Rectal smooth muscle tissue (tissue), 1 donor: Measurements from ENCODE around the gene ENTHD1.

Experiments used
- H3K27ac ChIP-seq: one replicate; pipeline ENCODE4 v1.7.0; 2013; ENCODE audit warnings: low read depth, low read length, inconsistent platforms
- H3K27me3 ChIP-seq: one replicate; pipeline ENCODE4 v1.7.0; 2013; ENCODE audit warnings: low read length; ENCODE audit not compliant: control insufficient read depth, insufficient read depth
- H3K36me3 ChIP-seq: one replicate; pipeline ENCODE4 v1.7.0; 2013; ENCODE audit warnings: low read length; ENCODE audit not compliant: control insufficient read depth, insufficient read depth
- H3K4me1 ChIP-seq: one replicate; pipeline ENCODE4 v1.7.0; 2013; ENCODE audit warnings: low read length; ENCODE audit not compliant: control insufficient read depth, insufficient read depth
- H3K4me3 ChIP-seq: one replicate; pipeline ENCODE4 v1.7.0; 2013; ENCODE audit warnings: low read length
- H3K9ac ChIP-seq: one replicate; pipeline ENCODE4 v1.7.0; 2013; ENCODE audit warnings: low read length

The ENTHD1 gene, protein sequence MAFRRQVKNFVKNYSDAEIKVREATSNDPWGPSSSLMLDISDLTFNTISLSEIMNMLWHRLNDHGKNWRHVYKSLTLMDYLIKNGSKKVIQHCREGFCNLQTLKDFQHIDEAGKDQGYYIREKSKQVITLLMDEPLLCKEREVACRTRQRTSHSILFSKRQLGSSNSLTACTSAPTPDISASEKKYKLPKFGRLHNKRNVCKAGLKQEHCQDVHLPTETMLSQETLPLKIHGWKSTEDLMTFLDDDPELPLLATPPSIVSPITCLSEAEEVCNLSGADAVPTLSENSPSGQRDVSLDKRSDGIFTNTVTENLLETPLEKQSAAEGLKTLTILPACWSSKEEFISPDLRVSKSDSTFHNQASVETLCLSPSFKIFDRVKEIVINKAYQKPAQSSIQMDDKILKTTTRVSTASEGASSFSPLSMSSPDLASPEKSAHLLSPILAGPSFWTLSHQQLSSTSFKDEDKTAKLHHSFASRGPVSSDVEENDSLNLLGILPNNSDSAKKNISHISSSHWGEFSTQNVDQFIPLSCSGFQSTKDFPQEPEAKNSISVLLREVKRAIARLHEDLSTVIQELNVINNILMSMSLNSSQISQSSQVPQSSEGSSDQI

DNA sequence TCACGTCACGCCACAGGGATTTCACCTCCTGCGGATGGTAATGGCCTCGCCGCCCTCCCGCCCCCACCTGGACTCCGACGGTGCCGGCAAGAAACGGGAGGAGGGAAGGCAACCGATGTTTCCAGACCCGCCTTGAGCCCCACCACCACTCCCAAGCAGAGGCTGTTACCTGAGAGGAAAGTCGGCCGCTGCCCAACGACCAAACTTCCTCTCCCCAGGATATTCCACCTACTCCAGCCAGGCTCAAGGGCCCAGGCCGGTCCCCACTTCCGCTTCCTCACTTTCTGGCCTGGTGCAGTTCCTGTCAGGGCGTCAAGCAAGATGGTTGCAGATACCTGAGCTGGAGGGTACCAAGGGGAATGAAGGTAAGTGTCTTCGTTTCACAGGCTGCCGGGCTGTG lies at the start of gene ENTHD1:
Gene ENTHD1, minus strand, starts transcription at position 235 of the 400 bp plus-strand sequence. CDS start 6,012 bp downstream, outside the sequence.
- no peaks in the 10 kb centered on the region for H3K4me1 ChIP-seq
- H3K36me3 ChIP-seq, result no peaks in the 10 kb centered on the region
- no peak within 1 kb of the TSS for H3K4me3 ChIP-seq
- H3K9ac ChIP-seq, result no peak within 1 kb of the TSS
- no peak within 1 kb of the TSS for H3K27ac ChIP-seq
- no peaks in the 10 kb centered on the region for H3K27me3 ChIP-seq

DNA sequence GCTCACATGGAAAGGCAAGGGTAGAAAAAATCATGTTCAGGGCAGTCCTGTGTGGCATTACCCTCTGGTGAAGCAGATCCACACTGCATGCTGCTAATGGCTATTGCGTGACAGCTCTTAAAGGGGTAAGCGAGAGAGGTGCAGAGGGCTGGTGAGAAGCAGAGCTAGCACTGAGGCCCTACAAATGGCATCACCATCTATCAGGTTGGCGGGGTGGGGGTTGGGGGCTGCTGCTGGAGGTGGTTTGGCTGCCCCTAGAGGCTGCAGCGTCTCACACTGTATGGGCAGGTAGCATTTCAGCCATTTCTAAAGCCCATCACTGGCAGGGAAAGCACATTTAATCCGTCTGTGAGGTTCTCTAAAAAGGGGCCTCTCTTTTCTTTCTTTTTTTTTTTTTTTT lies 49.8 kb upstream of the ENTHD1 start:
- Histone ChIP-seq H3K4me3 (no peak overlapping the region), H3K36me3 (no peaks in the 10 kb centered on the region), H3K27ac (no peak overlapping the region), H3K4me1 (no peaks in the 10 kb centered on the region), H3K9ac (no peak overlapping the region), H3K27me3 (no peaks in the 10 kb centered on the region)

DNA sequence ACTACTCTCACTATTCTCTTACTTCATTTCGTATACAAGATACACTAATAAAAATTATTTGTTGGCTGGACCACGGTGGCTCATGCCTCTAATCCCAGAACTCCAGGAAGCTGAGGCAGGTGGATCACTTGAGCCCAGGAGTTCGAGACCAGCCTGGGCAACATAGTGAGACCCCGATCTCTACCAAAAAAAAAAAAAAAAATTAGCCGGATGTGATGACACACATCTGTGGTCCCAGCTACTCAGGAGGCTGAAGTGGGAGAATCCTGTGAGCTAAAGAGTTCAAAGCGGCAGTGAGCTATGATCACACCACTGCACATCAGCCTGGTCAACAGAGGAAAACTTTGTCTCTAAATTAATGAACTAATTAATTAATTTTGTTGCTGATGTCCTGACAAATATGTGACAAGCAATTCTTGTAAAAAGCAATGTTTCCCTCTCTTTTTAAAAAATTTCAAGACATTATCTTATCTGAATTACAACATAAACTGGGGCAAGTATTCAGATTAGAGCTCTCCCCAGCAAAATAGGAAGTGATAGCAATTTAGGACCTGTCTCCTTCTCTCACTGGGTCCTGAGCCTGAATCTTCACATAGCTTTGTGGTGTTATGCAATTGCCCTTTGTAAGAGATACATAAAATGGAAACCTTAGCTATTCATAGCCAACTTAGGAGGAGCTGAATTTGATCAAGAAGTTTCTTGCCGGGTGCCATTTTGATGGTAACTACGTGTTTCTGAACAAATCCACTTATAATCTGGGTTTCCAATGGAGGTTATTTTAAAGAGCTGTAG lies 49.1 kb upstream of the ENTHD1 start:
- Histone ChIP-seq H3K27ac (no peak overlapping the region), H3K4me1 (no peaks in the 10 kb centered on the region), H3K4me3 (no peak overlapping the region), H3K36me3 (no peaks in the 10 kb centered on the region), H3K9ac (no peak overlapping the region), H3K27me3 (no peaks in the 10 kb centered on the region)

DNA sequence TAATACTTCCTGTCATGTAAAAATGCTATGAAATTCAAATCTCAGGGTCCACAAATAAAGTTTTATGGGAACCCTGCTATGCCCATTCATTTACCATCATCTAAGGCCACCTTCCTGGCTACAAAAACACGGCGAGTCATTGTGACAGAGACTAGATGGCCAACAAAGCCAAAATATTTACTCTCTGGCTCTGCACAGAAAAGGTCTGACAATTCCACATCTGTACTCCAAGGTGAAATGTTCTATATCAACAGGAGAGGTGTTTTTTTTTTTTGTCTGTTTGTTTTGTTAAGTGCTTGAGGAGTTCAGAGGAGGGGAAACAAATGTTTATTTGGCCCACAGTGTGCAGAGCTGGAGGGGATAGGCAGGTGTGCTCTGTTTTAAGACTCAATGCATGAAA lies 48.0 kb upstream of the ENTHD1 start:
- Histone ChIP-seq H3K36me3 (no peaks in the 10 kb centered on the region), H3K9ac (no peak overlapping the region), H3K27ac (no peak overlapping the region), H3K4me3 (no peak overlapping the region), H3K27me3 (no peaks in the 10 kb centered on the region), H3K4me1 (no peaks in the 10 kb centered on the region)

DNA sequence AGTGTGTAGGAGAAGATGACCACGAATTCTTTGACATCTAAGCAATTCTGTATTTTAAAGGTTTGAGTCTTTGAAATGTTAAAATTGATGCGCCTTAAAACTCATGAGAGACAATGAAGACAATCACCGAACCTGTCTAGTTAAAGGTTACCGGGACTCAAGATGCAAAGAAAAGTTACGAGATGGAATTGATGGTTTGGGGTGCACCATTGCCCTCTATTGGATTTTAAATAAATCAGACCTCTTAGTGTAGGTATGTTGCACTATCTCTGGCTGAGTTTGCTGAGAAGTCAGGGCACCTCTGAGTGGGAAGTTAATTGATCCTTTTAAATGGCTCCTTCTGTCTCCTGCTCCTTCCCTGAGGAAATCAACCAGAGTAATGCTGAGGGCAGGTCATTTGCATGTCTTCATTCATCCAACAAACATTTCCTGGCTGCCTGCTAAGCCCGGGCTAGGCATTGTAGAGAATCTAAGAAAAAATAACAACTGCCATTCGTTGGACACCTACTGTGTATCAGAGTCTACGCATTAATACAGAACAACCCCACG lies 47.3 kb upstream of the ENTHD1 start:
- Histone ChIP-seq H3K27me3 (no peaks in the 10 kb centered on the region), H3K4me1 (no peaks in the 10 kb centered on the region), H3K9ac (no peak overlapping the region), H3K4me3 (no peak overlapping the region), H3K36me3 (no peaks in the 10 kb centered on the region), H3K27ac (no peak overlapping the region)

DNA sequence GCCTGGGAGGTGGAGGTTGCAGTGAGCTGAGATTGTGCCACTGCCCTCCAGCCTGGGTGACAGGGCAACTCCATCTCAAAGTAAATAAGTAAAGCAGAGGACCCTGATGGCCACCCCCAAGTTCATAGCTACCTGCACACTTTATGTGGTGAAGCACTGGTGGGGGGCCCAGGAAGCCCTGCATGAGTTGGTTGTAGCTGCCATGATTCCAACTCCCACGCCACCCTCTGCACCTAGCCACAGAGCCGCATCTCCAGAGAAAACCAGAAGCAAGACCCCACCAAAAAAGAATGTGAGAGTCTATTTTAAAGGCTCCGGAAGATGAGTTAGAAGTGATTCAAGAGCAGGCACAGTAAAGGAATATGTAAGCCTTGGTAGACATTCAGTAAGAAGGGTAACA lies 46.3 kb upstream of the ENTHD1 start:
- Histone ChIP-seq H3K27me3 (no peaks in the 10 kb centered on the region), H3K4me3 (no peak overlapping the region), H3K36me3 (no peaks in the 10 kb centered on the region)

DNA sequence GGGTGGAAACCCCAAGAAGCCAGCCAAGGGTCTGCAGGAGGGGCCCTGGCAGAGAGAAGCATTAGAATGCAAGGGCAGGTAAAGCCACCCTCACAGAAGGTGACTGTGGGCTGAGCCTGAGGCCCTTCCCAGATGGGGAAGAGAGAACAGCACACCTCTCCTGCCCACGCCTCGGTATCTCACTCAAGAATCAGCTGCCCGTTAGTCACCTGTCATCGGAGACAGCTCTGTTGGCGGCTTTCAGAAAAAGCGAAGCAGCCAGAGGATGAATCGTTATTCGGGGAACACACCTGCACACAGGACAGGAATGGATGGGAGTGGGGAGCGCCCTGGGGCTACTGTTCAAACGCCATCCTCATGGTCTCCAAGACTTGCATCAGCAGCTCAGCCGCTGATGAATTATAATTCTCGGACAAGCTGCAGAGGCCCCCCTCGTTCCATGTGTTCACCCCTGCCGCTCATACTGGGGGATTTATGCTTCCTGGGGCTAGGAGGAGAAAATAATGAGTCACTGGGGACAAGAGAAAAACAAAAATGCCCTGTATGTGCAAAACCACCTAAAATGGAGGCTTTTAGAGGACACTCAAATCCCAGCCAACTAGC lies 45.0 kb upstream of the ENTHD1 start:
- H3K4me1 ChIP-seq, result no peaks in the 10 kb centered on the region
- no peak overlapping the region for H3K27ac ChIP-seq
- H3K27me3 ChIP-seq, result no peaks in the 10 kb centered on the region
- H3K36me3 ChIP-seq, result no peaks in the 10 kb centered on the region
- H3K9ac ChIP-seq, result no peak overlapping the region
- H3K4me3 ChIP-seq, result no peak overlapping the region

More for the DNA sequence above, 46.3 kb upstream of the ENTHD1 start:
- Histone ChIP-seq H3K27ac (no peak overlapping the region), H3K9ac (no peak overlapping the region), H3K4me1 (no peaks in the 10 kb centered on the region)

DNA sequence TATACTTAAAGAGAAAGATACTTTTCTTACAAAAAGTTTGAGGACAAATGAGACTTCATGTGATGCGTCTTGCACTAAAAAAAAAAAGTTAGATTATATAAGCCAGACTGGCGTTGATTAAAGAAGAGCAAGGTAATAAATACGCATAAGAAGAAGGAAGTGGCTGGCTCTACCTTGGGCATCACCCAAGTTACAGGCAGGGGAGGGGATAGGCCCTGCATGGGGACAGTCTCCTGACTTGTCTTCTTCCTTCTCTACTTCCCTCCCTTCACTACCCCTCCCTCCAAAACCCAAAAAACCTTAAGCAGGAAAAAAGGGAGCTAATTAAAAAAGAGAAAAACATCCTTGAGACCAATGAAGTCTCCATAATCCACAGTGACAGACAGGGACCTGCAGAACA lies 44.3 kb upstream of the ENTHD1 start:
- Histone ChIP-seq H3K27me3 (no peaks in the 10 kb centered on the region), H3K27ac (no peak overlapping the region), H3K4me3 (no peak overlapping the region), H3K4me1 (no peaks in the 10 kb centered on the region), H3K9ac (no peak overlapping the region), H3K36me3 (no peaks in the 10 kb centered on the region)

DNA sequence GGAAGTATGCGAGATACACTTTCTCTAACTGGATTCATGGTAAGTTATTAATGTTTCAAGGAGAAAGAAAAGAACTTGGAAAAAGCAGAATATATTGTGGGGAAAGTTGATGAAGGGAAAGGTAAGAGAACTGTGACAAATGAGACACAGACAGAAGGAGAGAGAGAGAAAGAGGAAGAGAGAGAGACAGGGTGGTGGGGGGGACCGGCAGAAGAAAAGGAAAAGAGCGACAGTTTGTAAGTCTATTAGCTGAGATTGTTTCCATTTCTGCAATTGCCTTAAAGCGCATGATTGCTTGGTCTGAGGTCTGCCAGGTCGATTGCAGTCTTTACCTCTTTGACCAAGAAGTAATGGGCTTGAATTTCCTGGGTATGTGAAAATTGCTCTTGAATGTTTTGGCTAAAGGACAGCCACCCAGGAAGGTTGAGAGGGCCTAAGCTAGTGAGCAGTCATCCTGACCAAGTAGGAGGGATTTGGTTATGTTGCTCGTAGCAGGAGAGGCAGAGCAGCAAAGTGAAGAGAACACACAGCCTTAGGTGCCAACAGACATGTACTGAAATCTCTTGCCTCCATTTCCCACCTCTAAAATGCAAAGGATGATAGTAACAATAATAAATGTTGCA lies 43.1 kb upstream of the ENTHD1 start:
- Histone ChIP-seq H3K4me1 (no peaks in the 10 kb centered on the region), H3K27ac (no peak overlapping the region), H3K36me3 (no peaks in the 10 kb centered on the region), H3K27me3 (no peaks in the 10 kb centered on the region), H3K4me3 (no peak overlapping the region), H3K9ac (no peak overlapping the region)

DNA sequence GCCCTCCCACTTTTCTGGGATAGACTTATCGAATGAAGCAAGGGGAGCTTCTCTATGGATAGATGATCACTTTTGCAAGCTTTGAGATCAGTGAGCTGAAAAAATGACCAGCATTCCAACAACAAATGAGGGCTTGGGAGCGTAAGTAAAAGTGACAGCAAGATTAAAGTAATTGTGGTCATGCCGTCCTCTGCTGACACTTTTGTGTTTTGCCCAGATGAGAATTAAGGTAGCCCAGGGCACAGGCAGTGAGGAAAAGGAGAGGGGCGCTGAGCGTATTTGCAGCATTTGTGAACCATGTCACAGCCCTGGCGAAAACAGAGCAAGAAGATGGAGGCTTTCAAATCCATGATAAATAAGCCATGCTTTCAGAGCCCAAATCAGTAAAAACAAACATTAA lies 42.1 kb upstream of the ENTHD1 start:
- no peaks in the 10 kb centered on the region for H3K36me3 ChIP-seq
- H3K4me1 ChIP-seq, result no peaks in the 10 kb centered on the region
- no peaks in the 10 kb centered on the region for H3K27me3 ChIP-seq
- no peak overlapping the region for H3K4me3 ChIP-seq
- H3K9ac ChIP-seq, result no peak overlapping the region
- H3K27ac ChIP-seq, result no peak overlapping the region

DNA sequence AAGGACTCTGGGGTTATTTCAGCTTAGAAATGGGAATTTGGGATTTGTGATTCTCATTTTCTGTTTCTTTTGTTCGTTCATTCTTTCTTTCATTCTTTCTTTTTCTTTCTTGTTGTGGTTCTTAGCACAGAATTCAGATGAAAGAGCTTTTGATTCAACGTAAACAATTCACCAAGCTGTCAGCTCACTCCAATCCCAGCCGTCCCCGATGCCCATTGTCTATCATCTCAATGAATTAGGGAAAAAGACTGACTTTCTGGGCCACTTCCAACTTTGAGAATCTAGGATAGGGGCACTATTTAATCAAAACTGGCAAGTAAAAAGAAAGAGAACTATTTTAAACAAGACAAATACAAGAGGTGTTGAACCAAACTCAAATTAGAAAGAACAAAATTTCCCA lies 41.6 kb upstream of the ENTHD1 start:
- Histone ChIP-seq H3K27me3 (no peaks in the 10 kb centered on the region), H3K4me3 (no peak overlapping the region), H3K36me3 (no peaks in the 10 kb centered on the region), H3K27ac (no peak overlapping the region), H3K4me1 (no peaks in the 10 kb centered on the region), H3K9ac (no peak overlapping the region)

DNA sequence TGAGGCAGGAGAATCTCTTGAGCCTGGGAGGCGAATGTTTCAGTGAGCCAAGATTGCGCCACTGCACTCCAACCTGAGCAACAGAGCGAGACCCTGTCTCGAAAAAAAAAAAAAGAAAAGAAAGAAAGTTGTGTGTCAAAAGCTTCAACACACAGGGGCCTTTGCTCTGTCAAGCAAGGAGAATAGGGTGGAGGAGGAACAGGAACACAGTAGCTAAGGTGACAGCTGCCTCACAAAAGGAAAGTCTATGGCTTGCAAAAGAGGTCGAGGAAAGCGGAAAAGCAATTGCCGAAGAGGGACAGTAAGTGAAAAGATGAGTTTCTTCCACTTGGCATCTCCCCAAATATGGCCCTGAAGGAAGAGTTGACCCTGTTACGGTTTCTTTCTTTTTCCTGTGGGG lies 40.2 kb upstream of the ENTHD1 start:
- no peaks in the 10 kb centered on the region for H3K27me3 ChIP-seq
- no peaks in the 10 kb centered on the region for H3K36me3 ChIP-seq
- H3K27ac ChIP-seq, result no peak overlapping the region
- H3K4me1 ChIP-seq, result no peaks in the 10 kb centered on the region
- H3K9ac ChIP-seq, result no peak overlapping the region
- H3K4me3 ChIP-seq, result no peak overlapping the region
